Measurements from ENCODE around the gene PRR11. TPM values are rescaled to one million over a fixed set of nuclear protein-coding genes. Genes with fewer than 3 reads are reported as not detected.
"Not testable (repeated sequence)": the region's sequence is repeated elsewhere in the genome, so short reads cannot be mapped to it uniquely, and the experiment has no call there.

PRR11 gene
- total RNA-seq, 1 donor, result 418 TPM

DNA sequence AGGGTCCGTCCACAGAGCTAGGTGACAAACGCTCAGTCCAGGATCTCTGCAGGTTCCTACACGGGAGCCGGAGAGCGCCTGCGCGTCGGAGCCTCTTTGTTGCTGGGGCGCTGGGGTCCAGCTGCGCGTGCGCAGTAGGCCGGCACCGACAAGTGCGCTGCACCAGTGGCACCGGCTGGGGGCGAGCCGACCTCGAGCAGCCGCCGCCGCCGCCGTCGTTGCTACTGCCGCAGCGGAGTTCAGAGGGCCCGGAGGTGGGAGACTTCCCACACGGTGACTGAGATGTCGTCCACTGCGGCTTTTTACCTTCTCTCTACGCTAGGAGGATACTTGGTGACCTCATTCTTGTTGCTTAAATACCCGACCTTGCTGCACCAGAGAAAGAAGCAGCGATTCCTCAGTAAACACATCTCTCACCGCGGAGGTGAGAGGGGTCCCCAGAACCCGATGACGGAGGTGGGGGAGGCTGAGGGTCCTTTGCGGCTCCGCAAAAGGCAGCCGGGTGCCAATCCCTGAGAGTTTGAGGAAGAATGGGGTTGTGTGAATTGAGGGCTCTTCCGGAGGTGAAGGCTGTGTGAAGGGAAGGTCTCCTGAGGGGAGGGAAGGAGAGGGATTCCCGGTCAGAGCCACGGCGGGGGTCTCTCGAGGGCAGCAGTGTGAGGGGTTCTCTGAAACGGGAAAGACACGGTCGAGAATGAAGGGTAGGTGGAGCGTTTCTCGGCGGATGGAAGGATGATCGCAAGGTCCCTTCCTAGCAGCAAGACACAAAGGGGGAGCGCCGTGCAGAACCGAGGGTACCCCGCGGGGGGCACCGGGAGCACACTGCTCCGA, 65.0 kb downstream of the PRR11 start, which contains the start of gene GDPD1:
TSS of gene GDPD1 (plus strand) at position 184 of the 831 bp plus-strand sequence. CDS start at position 283, 99 bp downstream.
- Histone ChIP-seq H3K4me1 (ENCODE audit: insufficient read depth, low read length) (peaks cover 6% of the 10 kb centered on the region), H3K4me2 (ENCODE audit: insufficient read depth, low read length) (peak within 1 kb of the TSS; percentile 98), H2AFZ (ENCODE audit: low read length) (peak within 1 kb of the TSS; percentile 99), H3K79me2 (ENCODE audit: insufficient read depth, low read length) (no peaks in the 10 kb centered on the region), H3K4me3 (ENCODE audit: insufficient read depth, low read length) (peak within 1 kb of the TSS; percentile 84), H3K9me3 (ENCODE audit: low read depth, low read length) (no peaks in the 10 kb centered on the region), H3K36me3 (ENCODE audit: insufficient read depth, low read length) (no peaks in the 10 kb centered on the region), H3K27me3 (ENCODE audit: insufficient read depth, low read length) (peaks cover 4% of the 10 kb centered on the region), H4K20me1 (ENCODE audit: insufficient read depth, low read length) (no peaks in the 10 kb centered on the region), H3K27ac (ENCODE audit: low read depth, low read length) (no peak within 1 kb of the TSS)
- TF ChIP-seq, protein P1, sequence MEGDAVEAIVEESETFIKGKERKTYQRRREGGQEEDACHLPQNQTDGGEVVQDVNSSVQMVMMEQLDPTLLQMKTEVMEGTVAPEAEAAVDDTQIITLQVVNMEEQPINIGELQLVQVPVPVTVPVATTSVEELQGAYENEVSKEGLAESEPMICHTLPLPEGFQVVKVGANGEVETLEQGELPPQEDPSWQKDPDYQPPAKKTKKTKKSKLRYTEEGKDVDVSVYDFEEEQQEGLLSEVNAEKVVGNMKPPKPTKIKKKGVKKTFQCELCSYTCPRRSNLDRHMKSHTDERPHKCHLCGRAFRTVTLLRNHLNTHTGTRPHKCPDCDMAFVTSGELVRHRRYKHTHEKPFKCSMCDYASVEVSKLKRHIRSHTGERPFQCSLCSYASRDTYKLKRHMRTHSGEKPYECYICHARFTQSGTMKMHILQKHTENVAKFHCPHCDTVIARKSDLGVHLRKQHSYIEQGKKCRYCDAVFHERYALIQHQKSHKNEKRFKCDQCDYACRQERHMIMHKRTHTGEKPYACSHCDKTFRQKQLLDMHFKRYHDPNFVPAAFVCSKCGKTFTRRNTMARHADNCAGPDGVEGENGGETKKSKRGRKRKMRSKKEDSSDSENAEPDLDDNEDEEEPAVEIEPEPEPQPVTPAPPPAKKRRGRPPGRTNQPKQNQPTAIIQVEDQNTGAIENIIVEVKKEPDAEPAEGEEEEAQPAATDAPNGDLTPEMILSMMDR (IDR thresholded peaks at IDR 0.05; ENCODE audit: extremely low read depth, low read depth, low read length), result peak; percentile 40
- peak; percentile 97 for DNase-seq (ENCODE audit: insufficient read length, low spot score, missing footprints)

DNA sequence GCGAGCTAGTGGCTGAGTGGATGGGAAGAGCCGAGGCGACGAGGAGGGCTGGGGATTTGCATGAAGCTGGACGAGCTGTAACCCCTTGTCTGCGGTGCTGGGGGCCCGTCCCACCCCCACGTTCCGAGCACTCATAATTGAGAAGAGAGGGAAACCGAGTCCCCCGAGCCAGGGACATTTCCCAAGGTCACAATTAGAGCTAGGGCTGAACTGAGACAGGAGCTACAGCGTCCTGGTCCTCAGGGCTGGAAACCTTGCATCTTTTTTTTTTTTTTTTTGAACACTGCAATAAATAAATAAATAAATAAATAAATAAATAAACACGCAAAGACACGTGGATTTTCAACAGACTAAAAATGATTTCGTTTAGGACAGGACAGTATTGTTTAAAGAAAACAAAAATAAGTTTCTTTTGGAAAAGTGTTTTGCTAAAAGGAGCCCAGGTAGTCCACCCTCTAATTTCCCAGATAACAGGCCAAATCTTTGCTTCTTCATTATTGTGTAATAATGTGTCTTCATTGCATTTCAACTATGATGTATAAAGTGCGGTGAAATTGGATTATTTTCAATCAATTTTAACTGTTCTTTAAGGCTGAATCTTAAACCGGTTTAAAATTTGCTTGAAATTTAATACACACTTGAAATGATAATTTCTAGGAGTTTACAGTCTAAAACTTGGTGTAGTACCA, 65.8 kb downstream of the PRR11 start:
- H3K4me1 ChIP-seq (ENCODE audit: insufficient read depth, low read length), result peaks cover 6% of the 10 kb centered on the region
- no peaks in the 10 kb centered on the region for H4K20me1 ChIP-seq (ENCODE audit: insufficient read depth, low read length)
- H2AFZ ChIP-seq (ENCODE audit: low read length), result peak overlapping the region; percentile 99
- H3K36me3 ChIP-seq (ENCODE audit: insufficient read depth, low read length), result no peaks in the 10 kb centered on the region
- peaks cover 4% of the 10 kb centered on the region for H3K27me3 ChIP-seq (ENCODE audit: insufficient read depth, low read length)
- H3K79me2 ChIP-seq (ENCODE audit: insufficient read depth, low read length), result no peaks in the 10 kb centered on the region
- no peak overlapping the region for H3K27ac ChIP-seq (ENCODE audit: low read depth, low read length)
- DNase-seq (ENCODE audit: insufficient read length, low spot score, missing footprints), result peak; percentile 43
- TF ChIP-seq, protein P1 (IDR thresholded peaks at IDR 0.05; ENCODE audit: extremely low read depth, low read depth, low read length), result no peak
- peak overlapping the region; percentile 84 for H3K4me3 ChIP-seq (ENCODE audit: insufficient read depth, low read length)
- H3K4me2 ChIP-seq (ENCODE audit: insufficient read depth, low read length), result peak overlapping the region; percentile 98
- H3K9me3 ChIP-seq (ENCODE audit: low read depth, low read length), result no peaks in the 10 kb centered on the region

DNA sequence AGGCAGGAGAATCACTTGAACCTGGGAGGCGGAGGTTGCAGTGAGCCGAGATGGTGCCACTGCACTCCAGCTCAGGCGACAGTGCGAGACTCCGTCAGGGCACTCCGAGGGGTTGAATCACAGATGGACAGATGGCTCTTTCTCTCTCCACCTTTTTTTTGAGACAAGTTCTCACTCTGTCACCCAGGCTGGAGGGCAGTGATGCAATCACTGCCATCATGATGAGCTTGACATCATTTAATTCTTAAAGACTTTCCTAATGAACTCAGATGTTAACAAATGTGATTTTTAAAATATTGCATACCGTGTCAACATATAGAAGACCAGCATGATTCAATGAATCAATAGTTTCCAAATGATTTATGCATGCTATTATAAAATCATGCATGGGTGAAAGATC, 68.3 kb downstream of the PRR11 start:
- no peak for DNase-seq (ENCODE audit: insufficient read length, low spot score, missing footprints)
- Histone ChIP-seq H2AFZ (ENCODE audit: low read length) (no peak overlapping the region), H3K27ac (ENCODE audit: low read depth, low read length) (no peak overlapping the region), H3K4me3 (ENCODE audit: insufficient read depth, low read length) (no peak overlapping the region), H3K79me2 (ENCODE audit: insufficient read depth, low read length) (no peaks in the 10 kb centered on the region), H3K27me3 (ENCODE audit: insufficient read depth, low read length) (peaks cover 7% of the 10 kb centered on the region), H3K4me2 (ENCODE audit: insufficient read depth, low read length) (no peak overlapping the region), H3K4me1 (ENCODE audit: insufficient read depth, low read length) (peaks cover 3% of the 10 kb centered on the region), H4K20me1 (ENCODE audit: insufficient read depth, low read length) (no peaks in the 10 kb centered on the region), H3K36me3 (ENCODE audit: insufficient read depth, low read length) (no peaks in the 10 kb centered on the region), H3K9me3 (ENCODE audit: low read depth, low read length) (no peaks in the 10 kb centered on the region)
- TF ChIP-seq, protein P1 (IDR thresholded peaks at IDR 0.05; ENCODE audit: extremely low read depth, low read depth, low read length), result no peak

DNA sequence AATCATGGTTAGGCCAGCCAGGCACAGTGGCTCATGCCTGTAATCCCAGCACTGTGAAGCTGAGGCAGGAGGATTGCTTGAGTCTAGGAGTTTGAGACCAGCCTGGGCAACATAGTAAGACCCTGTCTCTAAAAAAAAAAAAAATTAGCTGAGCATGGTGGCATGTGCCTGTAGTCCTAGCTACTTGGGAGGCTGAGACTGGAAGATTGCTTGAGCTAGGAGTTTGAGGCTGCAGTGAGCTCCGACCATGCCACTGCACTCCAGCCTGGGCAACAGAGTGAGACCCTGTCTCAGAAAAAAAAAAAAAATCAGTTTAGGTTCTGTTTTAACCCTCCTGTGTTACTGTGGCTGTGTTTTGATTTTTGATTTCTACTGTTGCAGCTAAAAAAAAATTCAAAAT, 73.0 kb downstream of the PRR11 start:
- not testable (repeated sequence) for H3K36me3 ChIP-seq (ENCODE audit: insufficient read depth, low read length); H3K4me1 ChIP-seq (ENCODE audit: insufficient read depth, low read length); H3K4me2 ChIP-seq (ENCODE audit: insufficient read depth, low read length); H3K27ac ChIP-seq (ENCODE audit: low read depth, low read length); H3K79me2 ChIP-seq (ENCODE audit: insufficient read depth, low read length); H3K9me3 ChIP-seq (ENCODE audit: low read depth, low read length); H4K20me1 ChIP-seq (ENCODE audit: insufficient read depth, low read length); H3K27me3 ChIP-seq (ENCODE audit: insufficient read depth, low read length); H2AFZ ChIP-seq (ENCODE audit: low read length); H3K4me3 ChIP-seq (ENCODE audit: insufficient read depth, low read length); DNase-seq (ENCODE audit: insufficient read length, low spot score, missing footprints)
